HFF-Myc (cell line): ENCODE data around the gene HMCES.

Source experiments
- DNase-seq: peaks from one replicate; pipeline ENCODE4 v3.0.0-alpha.2; 2011; ENCODE audit warnings: low read depth; ENCODE audit errors: extremely low read depth
- H3K4me3 ChIP-seq: replicated peaks from 2 replicates; pipeline ENCODE4 v1.5.1; 2011; ENCODE audit warnings: low read depth, mild to moderate bottlenecking, control low read depth, low read length
- CTCF ChIP-seq: IDR thresholded peaks from 2 replicates; pipeline ENCODE4 v1.5.1; 2012; ENCODE audit warnings: mild to moderate bottlenecking, low read depth, low read length, control low read depth; ENCODE audit errors: missing control alignments

HMCES gene

DNA sequence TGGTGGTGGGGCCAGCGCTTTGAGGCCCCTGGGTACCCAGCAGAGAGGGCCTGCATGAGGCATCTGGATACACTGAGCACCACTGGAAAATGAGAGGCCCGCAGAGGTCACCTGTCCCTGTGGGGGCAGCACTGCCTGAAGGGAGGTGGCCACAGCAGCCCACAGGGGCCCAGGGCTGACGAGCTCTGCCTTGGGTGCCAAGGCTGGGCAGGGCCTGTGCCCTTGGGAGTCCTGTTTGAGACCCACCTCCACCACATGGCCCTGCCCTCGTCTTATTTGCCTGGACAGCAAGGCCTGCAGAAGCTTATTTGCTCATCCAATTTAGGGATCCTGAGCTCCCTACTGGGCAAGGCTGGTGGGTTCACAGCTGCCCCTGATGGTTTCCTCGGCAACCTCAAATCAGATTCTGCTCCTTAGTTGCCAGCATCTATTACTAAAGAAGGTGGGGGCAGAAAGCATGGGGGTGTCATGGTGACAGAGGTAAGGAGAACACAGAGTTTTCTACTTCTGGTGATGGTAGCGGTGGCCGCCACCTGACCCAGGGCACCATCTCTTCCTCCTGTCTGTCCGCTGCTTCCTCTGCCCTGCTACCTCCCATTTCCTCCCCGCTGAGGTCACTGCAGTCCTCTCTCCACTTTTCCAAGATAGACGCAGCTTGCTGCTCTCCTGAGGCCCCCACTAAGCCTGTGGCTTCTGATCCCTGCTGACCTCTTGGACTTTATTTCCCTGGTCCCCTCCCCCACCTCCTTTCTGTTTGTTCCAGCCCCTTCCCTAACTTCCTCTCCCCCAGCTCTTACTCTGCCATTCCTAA is 62.9 kb downstream of the HMCES start:
- no peak overlapping the region for H3K4me3 ChIP-seq
- TF ChIP-seq CTCF, result no peak
- no peak for DNase-seq

DNA sequence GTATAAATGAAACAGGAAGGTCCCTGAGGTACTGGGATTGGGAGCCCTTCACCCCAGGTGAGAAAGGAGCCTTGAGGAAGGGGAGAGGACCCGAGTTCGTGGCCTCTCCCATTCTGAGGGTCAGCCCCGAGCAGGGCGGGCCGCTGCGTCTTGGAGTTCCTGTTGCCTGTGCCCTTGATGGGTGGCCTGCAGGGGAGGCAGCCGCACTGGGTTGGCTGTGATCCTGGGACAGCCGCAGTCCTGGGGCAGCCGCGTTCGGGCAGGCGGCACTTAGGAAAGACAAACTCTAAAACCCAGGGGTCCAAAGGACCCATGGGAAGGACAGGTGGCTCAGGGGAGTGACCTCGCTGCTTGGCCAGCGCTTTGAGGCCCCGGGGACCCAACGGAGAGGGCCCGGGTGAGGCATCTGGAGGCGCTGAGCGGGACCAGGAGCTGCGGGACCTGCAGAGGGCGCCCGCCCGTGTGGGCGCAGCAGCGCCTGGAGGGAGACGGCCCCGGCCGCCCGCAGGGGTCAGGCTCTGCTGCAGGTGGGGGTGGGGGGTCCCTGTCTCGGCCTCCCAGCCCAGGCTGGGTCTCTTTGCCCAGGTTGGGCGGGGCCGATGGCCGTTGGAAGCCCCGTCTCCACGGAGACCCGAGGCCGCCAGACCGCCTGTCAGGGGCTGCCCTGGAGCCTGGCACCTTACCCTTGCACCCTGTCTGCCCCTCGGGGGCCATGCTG is 65.1 kb downstream of the HMCES start:
- TF ChIP-seq CTCF, result peak; percentile 66
- H3K4me3 ChIP-seq, result no peak overlapping the region
- DNase-seq, result no peak

- no peak overlapping the region for H3K4me3 ChIP-seq
- no peak for TF ChIP-seq CTCF
- no peak for DNase-seq
Measured at GRCh38 chr3:129344540-129345220, 66.0 kb downstream of the HMCES start.

DNA sequence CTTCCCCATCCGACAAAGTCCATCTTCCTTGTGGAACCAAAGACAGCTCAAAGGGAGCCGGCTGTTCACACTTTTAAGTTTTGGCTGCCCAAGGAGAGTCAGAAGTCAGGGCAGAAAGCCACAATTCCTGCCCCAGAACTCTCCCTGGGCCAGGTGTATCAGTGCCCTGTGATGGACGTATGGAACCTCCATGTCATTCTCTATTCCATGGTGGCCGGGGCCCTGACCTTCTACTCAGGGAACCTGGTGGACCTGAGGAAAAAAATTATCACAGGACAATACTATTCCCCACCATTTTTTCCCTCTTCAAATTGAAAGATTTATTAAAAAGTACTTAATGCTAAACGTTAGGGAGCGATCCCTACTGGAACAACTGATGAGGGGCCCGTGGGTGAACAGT is 66.6 kb downstream of the HMCES start:
- DNase-seq, result no peak
- no peak overlapping the region for H3K4me3 ChIP-seq
- TF ChIP-seq CTCF, result no peak

DNA sequence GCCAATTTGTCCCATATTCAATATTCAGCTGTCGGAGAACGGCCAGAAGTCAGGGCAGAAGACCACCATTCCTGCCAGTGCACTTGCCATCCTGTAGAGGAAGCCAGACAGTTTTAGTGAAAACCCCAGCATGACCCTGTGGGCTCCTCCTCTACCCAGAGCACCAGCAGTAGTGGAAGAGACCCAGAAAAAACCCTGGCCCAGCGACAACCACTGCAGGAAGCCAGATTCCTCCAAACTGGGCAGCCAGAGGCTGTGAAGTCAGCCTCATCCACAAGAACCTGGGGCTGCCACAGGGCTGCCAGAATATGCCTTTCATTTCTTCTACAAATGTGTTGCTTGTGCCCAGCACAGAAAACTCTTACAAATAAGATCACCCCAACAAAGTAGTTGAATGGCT is 67.3 kb downstream of the HMCES start:
- DNase-seq, result no peak
- H3K4me3 ChIP-seq, result no peak overlapping the region
- no peak for TF ChIP-seq CTCF

- no peak overlapping the region for H3K4me3 ChIP-seq
- DNase-seq, result no peak
- TF ChIP-seq CTCF, result no peak
Measured at GRCh38 chr3:129346695-129347457, 68.2 kb downstream of the HMCES start.
